H1 (cell line): ENCODE measurements around the gene ATG7. TPM values are rescaled to one million over a fixed set of nuclear protein-coding genes. Genes with fewer than 3 reads are reported as not detected.

Experiments used
- CTCF ChIA-PET: fragments of 300-600 bp; sonication (Branson Sonifier 250); formaldehyde crosslinking; loops from one replicate; lab custom pipeline; 2021; ENCODE audit not compliant: partially characterized antibody; lab: Charles Lee
- POLR2A ChIA-PET: fragments of 300-600 bp; sonication (Branson Sonifier 250); formaldehyde crosslinking; loops from one replicate; lab custom pipeline; 2021; ENCODE audit warnings: inconsistent platforms; ENCODE audit not compliant: partially characterized antibody; lab: Charles Lee
- DNase-seq, 2 experiments: peaks; one replicate each; pipeline versions ENCODE4 v3.0.0 to v3.0.0-alpha.2; 2010 to 2022; ENCODE audit warnings: low spot score in 2 of 2, low read depth in 1 of 2, mixed read lengths in 1 of 2
- FAIRE-seq: peaks from 2 replicates; lab custom pipeline; 2011; peaks lifted over from hg19 to GRCh38; lab: Jason Lieb, UNC
- H2AFZ ChIP-seq: 2 replicates; pipeline ENCODE4 v1.8.1; 2012; ENCODE audit warnings: low read length, inconsistent platforms
- H2AK5ac ChIP-seq: 2 replicates; pipeline ENCODE4 v1.6.1; 2013; ENCODE audit warnings: low read depth, low read length
- H2BK120ac ChIP-seq: replicated peaks from 2 replicates; pipeline ENCODE3; 2013; ENCODE audit warnings: low read depth, low read length, inconsistent platforms
- H2BK12ac ChIP-seq: 2 replicates; pipeline ENCODE4 v1.6.1; 2013; ENCODE audit warnings: low read depth, low read length
- H2BK15ac ChIP-seq: 2 replicates; pipeline ENCODE4 v1.6.1; 2013; ENCODE audit warnings: low read length
- H2BK20ac ChIP-seq: 2 replicates; pipeline ENCODE4 v1.6.1; 2013; ENCODE audit warnings: low read length
- H2BK5ac ChIP-seq: 2 replicates; pipeline ENCODE4 v1.6.1; 2013; ENCODE audit warnings: low read depth, low read length
- H3K14ac ChIP-seq: 2 replicates; pipeline ENCODE4 v1.6.1; 2013; ENCODE audit warnings: inconsistent platforms; ENCODE audit not compliant: insufficient read length
- H3K18ac ChIP-seq: 2 replicates; pipeline ENCODE4 v1.6.1; 2013; ENCODE audit warnings: low read length; ENCODE audit errors: extremely low read depth
- H3K23ac ChIP-seq: 2 replicates; pipeline ENCODE4 v1.6.1; 2013; ENCODE audit warnings: inconsistent platforms; ENCODE audit not compliant: insufficient read length
- H3K23me2 ChIP-seq: 2 replicates; pipeline ENCODE4 v1.6.1; 2013; ENCODE audit warnings: low read depth, low read length
- H3K27ac ChIP-seq: 2 replicates; pipeline ENCODE4 v1.6.1; 2011; ENCODE audit warnings: low read depth, low read length, inconsistent platforms
- H3K27me3 ChIP-seq, 4 experiments: replicated peaks in 1 of 4; 1 replicate in 1 of 4; 2 replicates in 3 of 4; pipeline versions ENCODE4 v1.6.1 to v1.8.1; 2011 to 2013; ENCODE audit warnings: low read length in 3 of 4, mild to moderate bottlenecking in 3 of 4, inconsistent platforms in 2 of 4, mixed read lengths in 2 of 4, moderate library complexity in 1 of 4; ENCODE audit not compliant: control insufficient read depth in 3 of 4, insufficient read depth in 3 of 4; ENCODE audit errors: extremely low read depth in 1 of 4
- H3K36me3 ChIP-seq, 4 experiments: 2 replicates each; pipeline versions ENCODE4 v1.6.1 to v1.8.1; 2011 to 2013; ENCODE audit warnings: mild to moderate bottlenecking in 4 of 4, low read length in 3 of 4, moderate library complexity in 2 of 4, control low read depth in 1 of 4, inconsistent platforms in 1 of 4; ENCODE audit not compliant: insufficient read depth in 4 of 4, control insufficient read depth in 2 of 4
- H3K4ac ChIP-seq: replicated peaks from 2 replicates; pipeline ENCODE3; 2013; ENCODE audit warnings: low read length, low read depth, mixed read lengths, inconsistent platforms; ENCODE audit not compliant: insufficient read length
- H3K4me1 ChIP-seq, 4 experiments: replicated peaks in 1 of 4; 1 replicate in 1 of 4; 2 replicates in 3 of 4; pipeline versions ENCODE4 v1.6.1 to v1.8.1; 2011 to 2013; ENCODE audit warnings: low read length in 3 of 4, inconsistent platforms in 2 of 4, mixed read lengths in 1 of 4; ENCODE audit not compliant: insufficient read depth in 4 of 4, control insufficient read depth in 3 of 4
- H3K4me2 ChIP-seq, 2 experiments: 2 replicates each; pipeline versions ENCODE4 v1.6.1 to v1.8.1; 2011 to 2013; ENCODE audit warnings: low read depth in 2 of 2, low read length in 2 of 2, control low read depth in 1 of 2, inconsistent platforms in 1 of 2, mild to moderate bottlenecking in 1 of 2; ENCODE audit not compliant: insufficient read depth in 1 of 2
- H3K4me3 ChIP-seq, 4 experiments: fragments of 200-600, 300-600 bp in 1 of 4; sonication (generic), shearing (Covaris generic), sonication (Bioruptor Twin) in 1 of 4; 2 replicates each; pipeline versions ENCODE4 v1.5.1 to v1.8.1; 2011 to 2016; ENCODE audit warnings: low read length in 4 of 4, low read depth in 3 of 4, control low read depth in 2 of 4, inconsistent platforms in 2 of 4, mild to moderate bottlenecking in 2 of 4, mixed read lengths in 1 of 4, moderate library complexity in 1 of 4; ENCODE audit not compliant: insufficient read depth in 2 of 4; ENCODE audit errors: extremely low read depth in 1 of 4
- H3K56ac ChIP-seq: replicated peaks from 2 replicates; pipeline ENCODE3; 2013; ENCODE audit warnings: low read depth, mild to moderate bottlenecking, mixed read lengths, low read length, inconsistent platforms; ENCODE audit not compliant: insufficient read length
- H3K79me1 ChIP-seq: 2 replicates; pipeline ENCODE4 v1.6.1; 2013; ENCODE audit warnings: low read depth, low read length, control low read depth
- H3K79me2 ChIP-seq, 2 experiments: 2 replicates each; pipeline versions ENCODE4 v1.6.1 to v1.8.1; 2012 to 2013; ENCODE audit warnings: low read length in 2 of 2, mild to moderate bottlenecking in 2 of 2, inconsistent platforms in 1 of 2; ENCODE audit not compliant: insufficient read depth in 2 of 2, control insufficient read depth in 1 of 2
- H3K9ac ChIP-seq, 4 experiments: replicated peaks in 1 of 4; 1 replicate in 1 of 4; 2 replicates in 3 of 4; pipeline versions ENCODE4 v1.6.1 to v1.8.1; 2011 to 2013; ENCODE audit warnings: low read depth in 3 of 4, low read length in 3 of 4, control low read depth in 2 of 4, mild to moderate bottlenecking in 2 of 4, moderate library complexity in 2 of 4, inconsistent platforms in 1 of 4; ENCODE audit errors: extremely low read depth in 1 of 4
- H3K9me3 ChIP-seq, 2 experiments: 2 replicates each; pipeline versions ENCODE4 v1.6.1 to v1.8.1; 2012 to 2013; ENCODE audit warnings: mild to moderate bottlenecking in 2 of 2, moderate library complexity in 2 of 2, control low read depth in 1 of 2, inconsistent platforms in 1 of 2, low read depth in 1 of 2, low read length in 1 of 2, mixed read lengths in 1 of 2; ENCODE audit not compliant: insufficient read depth in 2 of 2
- H4K20me1 ChIP-seq, 2 experiments: replicated peaks in 1 of 2; 2 replicates each; pipeline versions ENCODE3 to v1.8.1; 2011 to 2013; ENCODE audit warnings: inconsistent platforms in 2 of 2, low read length in 2 of 2, mild to moderate bottlenecking in 1 of 2; ENCODE audit not compliant: insufficient read depth in 2 of 2, control insufficient read depth in 1 of 2
- H4K5ac ChIP-seq: 2 replicates; pipeline ENCODE4 v1.6.1; 2013; ENCODE audit warnings: low read length, low read depth, mixed read lengths, inconsistent platforms; ENCODE audit not compliant: insufficient read length
- H4K8ac ChIP-seq: 2 replicates; pipeline ENCODE4 v1.8.0; 2013; ENCODE audit warnings: mild to moderate bottlenecking, moderate library complexity, low read length, inconsistent platforms; ENCODE audit not compliant: insufficient read depth; ENCODE audit errors: extremely low read depth
- H4K91ac ChIP-seq: replicated peaks from 2 replicates; pipeline ENCODE3; 2013; ENCODE audit warnings: low read length, mixed read lengths, inconsistent platforms; ENCODE audit not compliant: insufficient read length
- ASH2L ChIP-seq: fragments of 200-600, 300-600 bp; sonication (generic); IDR thresholded peaks from one replicate; pipeline ENCODE4 v1.7.1; 2017; ENCODE audit warnings: low read length
- BRCA1 ChIP-seq: IDR thresholded peaks from 2 replicates; pipeline ENCODE4 v1.6.1; 2012; ENCODE audit warnings: low read depth, low read length, improper control_type of control experiment
- CBX8 ChIP-seq: fragments of 300-800, 300-1000 bp; sonication (generic); IDR thresholded peaks from 2 replicates; pipeline ENCODE4 v1.7.1; 2016; ENCODE audit warnings: low read depth, low read length, borderline replicate concordance
- EZH2 ChIP-seq: fragments of 200-600 bp; sonication (generic); IDR thresholded peaks from 2 replicates; pipeline ENCODE4 v1.7.1; 2012; ENCODE audit warnings: low read depth, mild to moderate bottlenecking, moderate library complexity, low read length, inconsistent platforms; ENCODE audit not compliant: severe bottlenecking
- GABPA ChIP-seq: IDR thresholded peaks from 2 replicates; pipeline ENCODE4 v1.6.1; 2011; ENCODE audit warnings: mild to moderate bottlenecking, low read length, moderate library complexity, borderline replicate concordance; ENCODE audit not compliant: insufficient read depth
- HDAC6 ChIP-seq: IDR thresholded peaks from one replicate; pipeline ENCODE4 v1.7.1; 2012; ENCODE audit warnings: low read depth, mild to moderate bottlenecking, inconsistent platforms, low read length, moderate library complexity
- KDM1A ChIP-seq: fragments of 200-600, 300-600 bp; sonication (generic); IDR thresholded peaks from 2 replicates; pipeline ENCODE4 v1.7.1; 2016; ENCODE audit warnings: mild to moderate bottlenecking, low read length, borderline replicate concordance
- KDM5A ChIP-seq: fragments of 200-600 bp; IDR thresholded peaks from 2 replicates; pipeline ENCODE4 v1.7.1; 2012; ENCODE audit warnings: mild to moderate bottlenecking, low read length, inconsistent platforms, mixed read lengths
- POLR2AphosphoS5 ChIP-seq: IDR thresholded peaks from 2 replicates; pipeline ENCODE4 v1.6.1; 2011; ENCODE audit warnings: low read depth, low read length
- POU5F1 ChIP-seq: IDR thresholded peaks from 2 replicates; pipeline ENCODE4 v1.6.1; 2011; ENCODE audit warnings: low read depth, mild to moderate bottlenecking, low read length, moderate library complexity
- RNF2 ChIP-seq: fragments of 200-900, 300-1000 bp; sonication (generic); IDR thresholded peaks from 2 replicates; pipeline ENCODE4 v1.7.1; 2016; ENCODE audit warnings: borderline replicate concordance, low read depth, mild to moderate bottlenecking, antibody characterized with exemption, low read length; ENCODE audit not compliant: poor library complexity, severe bottlenecking; ENCODE audit errors: missing control alignments
- SAP30 ChIP-seq: fragments of 300-600 bp; sonication (generic); IDR thresholded peaks from 2 replicates; pipeline ENCODE4 v1.7.1; 2012; ENCODE audit warnings: low read length, moderate library complexity, mild to moderate bottlenecking, inconsistent platforms; ENCODE audit not compliant: insufficient read depth, insufficient replicate concordance
- YY1 ChIP-seq: IDR thresholded peaks from 2 replicates; pipeline ENCODE4 v1.6.1; 2011; ENCODE audit warnings: low read depth, mild to moderate bottlenecking, low read length
- WGBS, 2 experiments: shearing (Covaris generic) in 1 of 2; methylation state at CpG; one replicate each; pipeline versions ENCODE4 v1.1.6 to v1.1.7; 2013 to 2015; ENCODE audit warnings: low lambda C conversion rate in 2 of 2, mixed read lengths in 2 of 2, inconsistent platforms in 1 of 2, low coverage in 1 of 2, missing lambda C conversion rate in 1 of 2; ENCODE audit not compliant: insufficient replicate concordance in 2 of 2, insufficient coverage in 1 of 2, insufficient read length in 1 of 2; ENCODE audit errors: extremely low coverage in 1 of 2, missing lambda C conversion rate in 1 of 2; 5-methylcytosine and 5-hydroxymethylcytosine counted together
- polyA plus RNA-seq, 7 experiments: library from polyadenylated mRNA; depleted of rRNA in 3 of 7; stranded (reverse) in 5 of 7; unstranded in 2 of 7; fragments of >200 nt in 5 of 7; fragments of 200-250 nt in 2 of 7; gene quantifications; 1 replicate in 5 of 7; 2 replicates in 1 of 7; 4 replicates in 1 of 7; pipeline versions ENCODE4 v1.2.1 to v1.2.3, GENCODE V29; 2011 to 2013; ENCODE audit warnings: missing spikeins in 2 of 7, mixed read lengths in 2 of 7
- total RNA-seq: library from RNA; stranded (reverse); fragmentation: NEBNext Ultra II Directional; extraction: Animal tissue kit (Norgen Biotek cat#: 25700); gene quantifications from 2 replicates; pipeline ENCODE4 v1.2.1, GENCODE V29; 2021
- TF ChIP-seq, protein P1 (sequence below): IDR thresholded peaks from 2 replicates; pipeline ENCODE4 v1.6.1; 2012; ENCODE audit warnings: inconsistent platforms

ATG7 gene
- total and polyA plus RNA-seq, 2 of the 8 experiments (the other 6 are each of a cell fraction or from before 2014, with no cell fraction given), result 15.0 to 19.1 TPM

DNA sequence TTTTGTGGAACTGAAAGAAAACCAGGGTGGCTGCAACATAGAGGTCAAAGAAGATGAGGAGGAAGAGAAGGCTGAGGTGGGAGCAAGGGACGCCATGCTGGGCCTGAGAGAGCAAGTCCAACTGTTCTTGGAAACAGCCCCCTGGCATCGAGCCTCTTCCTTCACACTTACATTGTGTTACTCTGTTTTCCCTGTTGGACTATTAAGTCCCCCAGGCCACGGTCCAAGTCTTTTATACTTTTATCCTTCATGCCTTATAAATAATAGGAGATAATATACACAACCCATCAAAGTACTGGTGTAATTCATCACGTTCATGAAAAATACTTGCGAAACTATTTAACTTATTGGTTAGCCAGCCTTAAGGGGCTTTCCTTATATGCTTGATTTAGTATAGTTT, 79.3 kb downstream of the ATG7 start:
- no peak overlapping the region for H3K23ac ChIP-seq
- TF ChIP-seq CBX8, result no peak
- no peak for TF ChIP-seq POU5F1
- no peak for TF ChIP-seq HDAC6
- no peak for TF ChIP-seq SAP30
- no peak for TF ChIP-seq EZH2
- no peak for TF ChIP-seq ASH2L
- TF ChIP-seq, protein P1, sequence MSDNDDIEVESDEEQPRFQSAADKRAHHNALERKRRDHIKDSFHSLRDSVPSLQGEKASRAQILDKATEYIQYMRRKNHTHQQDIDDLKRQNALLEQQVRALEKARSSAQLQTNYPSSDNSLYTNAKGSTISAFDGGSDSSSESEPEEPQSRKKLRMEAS, result no peak
- no peak for TF ChIP-seq KDM5A
- no peak for TF ChIP-seq BRCA1
- no peak for TF ChIP-seq GABPA
- no peak for TF ChIP-seq KDM1A
- no peak for TF ChIP-seq POLR2AphosphoS5
- no peak for TF ChIP-seq YY1
- TF ChIP-seq RNF2, result no peak

More for the DNA sequence above, 79.3 kb downstream of the ATG7 start:
- Histone ChIP-seq H4K5ac (no peak overlapping the region), H3K36me3 (no peaks in the 10 kb centered on the region; a peak in 2 of 8 replicates), H2BK15ac (no peak overlapping the region), H2AK5ac (no peak overlapping the region), H3K9me3 (no peaks in the 10 kb centered on the region), H3K79me1 (no peaks in the 10 kb centered on the region), H3K4me3 (no peak overlapping the region), H2BK20ac (no peak overlapping the region), H2BK12ac (no peak overlapping the region), H3K4ac (no peak overlapping the region), H4K91ac (no peak overlapping the region), H3K9ac (no peak overlapping the region), H2BK120ac (no peak overlapping the region), H2BK5ac (no peak overlapping the region), H3K27ac (no peak overlapping the region), H3K18ac (no peak overlapping the region), H3K27me3 (no peaks in the 10 kb centered on the region), H3K4me1 (no peaks in the 10 kb centered on the region), H2AFZ (no peak overlapping the region), H4K20me1 (peaks cover 0 to 3% of the 10 kb centered on the region in 2 experiments), H3K4me2 (no peak overlapping the region), H3K14ac (no peak overlapping the region), H3K79me2 (no peaks in the 10 kb centered on the region), H3K56ac (no peak overlapping the region), H4K8ac (no peak overlapping the region), H3K23me2 (no peaks in the 10 kb centered on the region)
- 91% methylated on average over 5 of the region's 5 CpGs; no CpG with 5 or more reads in 1 of the 2 experiments for WGBS, 2 experiments
- CTCF ChIA-PET, result interaction anchor here (2.5 kb wide), 1 partner anchor 17 kb away, joined by 13 read pairs; no protein-coding TSS in a partner anchor
- FAIRE-seq, result no peak
- POLR2A ChIA-PET, result no interaction called here
- DNase-seq, result no peak
